K562 (cell line): Measurements from ENCODE around the gene TMED6.

Experiments
- CTCF ChIP-seq, 3 experiments: IDR thresholded peaks in 2 of 3; conservative IDR thresholded peaks in 1 of 3; 2 replicates each; pipeline ENCODE4 v1.5.1; 2011 to 2012; ENCODE audit warnings: low read length in 3 of 3, mild to moderate bottlenecking in 3 of 3, control low read depth in 2 of 3, improper control_type of control experiment in 1 of 3, inconsistent platforms in 1 of 3, low read depth in 1 of 3, mixed read lengths in 1 of 3, moderate library complexity in 1 of 3; ENCODE audit not compliant: insufficient read depth in 2 of 3
- E2F1 ChIP-seq: sonication (generic); formaldehyde crosslinking; IDR thresholded peaks from 2 replicates; pipeline ENCODE4 v1.8.1; 2023; ENCODE audit warnings: mild to moderate bottlenecking, missing genetic modification reagents, moderate library complexity
- FOS ChIP-seq: IDR thresholded peaks from 3 replicates; pipeline ENCODE4 v1.6.1; 2011; ENCODE audit not compliant: insufficient read length; ENCODE audit errors: extremely low read depth
- KDM5B ChIP-seq: fragments of 200-600 bp; sonication (generic); IDR thresholded peaks from 2 replicates; pipeline ENCODE4 v1.6.1; 2012; ENCODE audit warnings: low read depth, mild to moderate bottlenecking, moderate library complexity, low read length, control low read depth, inconsistent platforms; ENCODE audit not compliant: insufficient replicate concordance
- LEF1 ChIP-seq: fragments of 450-650 bp; IDR thresholded peaks from 2 replicates; pipeline ENCODE4 v1.6.1; 2016; ENCODE audit warnings: mild to moderate bottlenecking
- MYBL2 ChIP-seq, 2 experiments: fragments of 450-650 bp in 1 of 2; sonication (generic) in 1 of 2; formaldehyde crosslinking in 1 of 2; IDR thresholded peaks; 2 replicates each; pipeline versions ENCODE4 v1.6.1 to v1.8.1; 2017 to 2022; ENCODE audit warnings: borderline replicate concordance in 1 of 2, inconsistent platforms in 1 of 2, low read depth in 1 of 2, mild to moderate bottlenecking in 1 of 2, missing genetic modification reagents in 1 of 2, moderate library complexity in 1 of 2
- RBM14 ChIP-seq: fragments of 200-400 bp; formaldehyde crosslinking; IDR thresholded peaks from 2 replicates; pipeline ENCODE4 v1.6.1; 2018; ENCODE audit warnings: low read depth, mild to moderate bottlenecking, low read length, moderate library complexity, borderline replicate concordance; ENCODE audit not compliant: insufficient read depth
- XRCC4 ChIP-seq: IDR thresholded peaks from one replicate; pipeline ENCODE4 v1.6.1; 2011; ENCODE audit not compliant: insufficient read depth, insufficient read length; ENCODE audit errors: extremely low read depth
- ZFP1 ChIP-seq: fragments of 450-650 bp; formaldehyde crosslinking; IDR thresholded peaks from 2 replicates; pipeline ENCODE4 v1.4.0; 2020; ENCODE audit warnings: mild to moderate bottlenecking, mixed read lengths
- ZNF318 ChIP-seq, 2 experiments: fragments of 450-650 bp; IDR thresholded peaks; 2 replicates each; pipeline ENCODE4 v1.6.1; 2016; ENCODE audit warnings: mild to moderate bottlenecking in 2 of 2, borderline replicate concordance in 1 of 2, low read depth in 1 of 2, moderate library complexity in 1 of 2
- ZNF766 ChIP-seq: fragments of 200-800 bp; sonication (Bioruptor generic); conservative IDR thresholded peaks from 2 replicates; pipeline ENCODE4 v1.6.1; 2016; ENCODE audit warnings: missing genetic modification characterization, missing compliant biosample characterization
- TF ChIP-seq, protein P1 (sequence below): sonication (generic); formaldehyde crosslinking; IDR thresholded peaks from 2 replicates; pipeline ENCODE4 v1.9.0; 2022; ENCODE audit warnings: mild to moderate bottlenecking, missing genetic modification reagents
- TF ChIP-seq, protein P2 (sequence below): sonication (generic); formaldehyde crosslinking; IDR thresholded peaks from 2 replicates; pipeline ENCODE4 v1.8.1; 2023; ENCODE audit warnings: mild to moderate bottlenecking, missing genetic modification reagents

DNA sequence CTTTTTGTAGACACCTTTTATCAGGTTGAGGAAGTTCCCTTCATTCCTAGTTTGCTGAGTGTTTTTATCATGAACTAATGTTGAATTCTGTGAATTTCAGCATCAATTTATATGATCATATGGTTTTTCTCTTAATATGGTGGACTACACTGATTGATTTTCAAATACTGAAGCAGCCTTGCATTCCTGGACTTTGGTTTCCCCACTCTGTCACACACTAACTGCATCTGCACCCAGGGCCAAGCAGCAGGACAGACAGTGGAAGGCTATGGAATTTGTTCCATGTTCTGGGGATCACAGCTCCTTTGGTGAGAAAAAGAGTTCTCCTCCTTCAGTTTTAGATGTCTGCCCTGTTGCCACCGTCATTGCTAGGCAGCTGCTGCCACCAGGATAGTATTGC is 26.4 kb upstream of the TMED6 start:
- TF ChIP-seq ZNF766 = no peak
- TF ChIP-seq LEF1 = no peak
- TF ChIP-seq CTCF (IDR thresholded peaks at IDR 0.05 in 2 of 3, conservative IDR thresholded peaks at IDR 0.05 in 1 of 3; ENCODE audit: insufficient read depth in 2 of 3, low read depth in 1 of 3, low read length in 3 of 3) = no peak
- no peak for TF ChIP-seq E2F1 (CRISPR knock-in tag)
- TF ChIP-seq XRCC4 = no peak
- TF ChIP-seq, protein P1, sequence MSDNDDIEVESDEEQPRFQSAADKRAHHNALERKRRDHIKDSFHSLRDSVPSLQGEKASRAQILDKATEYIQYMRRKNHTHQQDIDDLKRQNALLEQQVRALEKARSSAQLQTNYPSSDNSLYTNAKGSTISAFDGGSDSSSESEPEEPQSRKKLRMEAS = no peak
- TF ChIP-seq ZNF318 (IDR thresholded peaks at IDR 0.05; ENCODE audit: borderline replicate concordance in 1 of 2, low read depth in 1 of 2) = no peak
- TF ChIP-seq MYBL2 (IDR thresholded peaks at IDR 0.05; ENCODE audit: low read depth) = no peak
- TF ChIP-seq MYBL2 (CRISPR knock-in tag; IDR thresholded peaks at IDR 0.05; ENCODE audit: borderline replicate concordance) = no peak
- no peak for TF ChIP-seq ZFP1 (CRISPR knock-in tag)
- no peak for TF ChIP-seq KDM5B
- TF ChIP-seq, protein P2, sequence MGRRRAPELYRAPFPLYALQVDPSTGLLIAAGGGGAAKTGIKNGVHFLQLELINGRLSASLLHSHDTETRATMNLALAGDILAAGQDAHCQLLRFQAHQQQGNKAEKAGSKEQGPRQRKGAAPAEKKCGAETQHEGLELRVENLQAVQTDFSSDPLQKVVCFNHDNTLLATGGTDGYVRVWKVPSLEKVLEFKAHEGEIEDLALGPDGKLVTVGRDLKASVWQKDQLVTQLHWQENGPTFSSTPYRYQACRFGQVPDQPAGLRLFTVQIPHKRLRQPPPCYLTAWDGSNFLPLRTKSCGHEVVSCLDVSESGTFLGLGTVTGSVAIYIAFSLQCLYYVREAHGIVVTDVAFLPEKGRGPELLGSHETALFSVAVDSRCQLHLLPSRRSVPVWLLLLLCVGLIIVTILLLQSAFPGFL (CRISPR knock-in tag) = no peak
- TF ChIP-seq RBM14 = no peak
- no peak for TF ChIP-seq FOS
